Right lobe of liver (tissue), 6 donors: ENCODE results near the gene NIPAL3. TPM values are rescaled to one million over a fixed set of nuclear protein-coding genes. Genes with fewer than 3 reads are reported as not detected.

Source experiments
- ATAC-seq, 4 donors: fragments of 200-7000 bp; cut with Tn5 transposase; one replicate each; pipeline ENCODE4 v1.9.1; 2020; ENCODE audit warnings: mild to moderate bottlenecking in 4 of 4, moderate library complexity in 4 of 4
- DNase-seq, 3 donors: peaks; one replicate each; pipeline ENCODE4 v3.0.0-alpha.2; 2020
- H3K27ac ChIP-seq, 3 donors: fragments of 200-600 bp; one replicate each; pipeline ENCODE4 v1.8.0; 2022
- H3K27me3 ChIP-seq, 2 donors: fragments of 200-600 bp; one replicate each; pipeline ENCODE4 v1.8.0; 2022
- H3K36me3 ChIP-seq, 4 donors: fragments of 200-600 bp; sonication (generic) in 1 of 4; one replicate each; pipeline versions ENCODE4 v1.5.1 to v1.8.0; 2017 to 2022; ENCODE audit warnings: control low read depth in 1 of 4
- H3K4me1 ChIP-seq, 4 donors: fragments of 200-600 bp; sonication (generic) in 1 of 4; one replicate each; pipeline versions ENCODE4 v1.5.1 to v1.8.0; 2017 to 2022; ENCODE audit warnings: control low read depth in 1 of 4
- H3K4me3 ChIP-seq, 3 donors: fragments of 200-600 bp; one replicate each; pipeline ENCODE4 v1.8.0; 2022
- H3K9me3 ChIP-seq, 4 donors: fragments of 200-600 bp; sonication (generic) in 1 of 4; one replicate each; pipeline versions ENCODE4 v1.5.1 to v1.8.0; 2017 to 2022; ENCODE audit warnings: control low read depth in 1 of 4
- POLR2A ChIP-seq: fragments of 450-650 bp; IDR thresholded peaks from one replicate; pipeline ENCODE4 v1.6.1; 2017; ENCODE audit warnings: antibody characterized with exemption, mild to moderate bottlenecking
- WGBS: methylation state at CpG from one replicate; pipeline ENCODE4 v1.1.6; 2018; ENCODE audit warnings: low coverage, low lambda C conversion rate; ENCODE audit not compliant: insufficient coverage; ENCODE audit errors: missing lambda C conversion rate; 5-methylcytosine and 5-hydroxymethylcytosine counted together
- intact Hi-C, 2 donors: fragments of 100-400 bp; cut with DNase I; formaldehyde crosslinking; loops; one replicate each; pipeline versions ENCODE4 v1.11.2 to v1.14.1; 2022
- total RNA-seq, 6 experiments: library from RNA; depleted of rRNA in 2 of 6; stranded (reverse); fragments of >200 nt in 2 of 6; fragmentation: NEBNext Ultra II Directional in 3 of 6; extraction: Animal tissue kit (Norgen Biotek cat#: 25700) in 3 of 6; gene quantifications; one replicate each; pipeline versions ENCODE4 v1.1.0 to v1.2.4, GENCODE V29; 2016 to 2023
- TF ChIP-seq, protein P1 (sequence below), 4 donors: fragments of 200-600 bp in 3 of 4; fragments of 450-650 bp in 1 of 4; IDR thresholded peaks; one replicate each; pipeline versions ENCODE4 v1.5.1 to v1.8.0; 2016 to 2022; ENCODE audit warnings: antibody characterized with exemption in 4 of 4, mild to moderate bottlenecking in 2 of 4
- donor health status: DM: no; HTN: yes; CAD: no.
- donor health status: DM: no; HTN: no; CAD: no.
- donor health status: DM: no; HTN: no; CAD: no.
- donor health status: DM: no; HTN: yes; CAD: no.
- donor health status: DM: no; HTN: yes; CAD: no.

NIPAL3 gene
- total RNA-seq, 6 experiments from 2014 or later, result 3.4 to 9.2 (median 6.0) TPM

DNA sequence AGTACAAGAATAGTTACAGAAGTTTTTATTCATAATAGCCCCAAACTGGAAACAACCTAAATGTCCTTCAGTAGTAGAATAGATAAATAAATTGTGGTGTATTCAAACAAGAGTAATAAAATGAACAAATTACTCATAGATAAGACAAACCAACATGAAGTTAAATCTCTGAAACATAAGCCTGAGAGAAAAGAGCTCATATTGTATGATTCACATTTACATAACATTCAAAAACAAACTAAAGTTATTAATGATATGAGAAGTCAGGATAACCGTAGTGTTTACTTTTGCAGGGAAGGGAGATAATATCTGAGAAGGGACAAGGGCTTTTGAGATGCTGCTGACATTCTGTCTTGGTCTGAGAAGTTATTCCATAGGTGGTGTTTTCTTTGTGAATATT, 15.5 kb upstream of the NIPAL3 start:
- Histone ChIP-seq H3K36me3 (no peaks in the 10 kb centered on the region), H3K9me3 (no peaks in the 10 kb centered on the region), H3K4me1 (no peaks in the 10 kb centered on the region), H3K4me3 (no peak overlapping the region), H3K27me3 (no peaks in the 10 kb centered on the region), H3K27ac (no peak overlapping the region)
- TF ChIP-seq, protein P1, sequence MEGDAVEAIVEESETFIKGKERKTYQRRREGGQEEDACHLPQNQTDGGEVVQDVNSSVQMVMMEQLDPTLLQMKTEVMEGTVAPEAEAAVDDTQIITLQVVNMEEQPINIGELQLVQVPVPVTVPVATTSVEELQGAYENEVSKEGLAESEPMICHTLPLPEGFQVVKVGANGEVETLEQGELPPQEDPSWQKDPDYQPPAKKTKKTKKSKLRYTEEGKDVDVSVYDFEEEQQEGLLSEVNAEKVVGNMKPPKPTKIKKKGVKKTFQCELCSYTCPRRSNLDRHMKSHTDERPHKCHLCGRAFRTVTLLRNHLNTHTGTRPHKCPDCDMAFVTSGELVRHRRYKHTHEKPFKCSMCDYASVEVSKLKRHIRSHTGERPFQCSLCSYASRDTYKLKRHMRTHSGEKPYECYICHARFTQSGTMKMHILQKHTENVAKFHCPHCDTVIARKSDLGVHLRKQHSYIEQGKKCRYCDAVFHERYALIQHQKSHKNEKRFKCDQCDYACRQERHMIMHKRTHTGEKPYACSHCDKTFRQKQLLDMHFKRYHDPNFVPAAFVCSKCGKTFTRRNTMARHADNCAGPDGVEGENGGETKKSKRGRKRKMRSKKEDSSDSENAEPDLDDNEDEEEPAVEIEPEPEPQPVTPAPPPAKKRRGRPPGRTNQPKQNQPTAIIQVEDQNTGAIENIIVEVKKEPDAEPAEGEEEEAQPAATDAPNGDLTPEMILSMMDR (IDR thresholded peaks at IDR 0.05), result no peak
- TF ChIP-seq POLR2A, result no peak
- DNase-seq, result no peak
- 64% methylated on average over 1 of the region's 1 CpG for WGBS
- ATAC-seq, result no peak
- intact Hi-C loops, result no loop called here

DNA sequence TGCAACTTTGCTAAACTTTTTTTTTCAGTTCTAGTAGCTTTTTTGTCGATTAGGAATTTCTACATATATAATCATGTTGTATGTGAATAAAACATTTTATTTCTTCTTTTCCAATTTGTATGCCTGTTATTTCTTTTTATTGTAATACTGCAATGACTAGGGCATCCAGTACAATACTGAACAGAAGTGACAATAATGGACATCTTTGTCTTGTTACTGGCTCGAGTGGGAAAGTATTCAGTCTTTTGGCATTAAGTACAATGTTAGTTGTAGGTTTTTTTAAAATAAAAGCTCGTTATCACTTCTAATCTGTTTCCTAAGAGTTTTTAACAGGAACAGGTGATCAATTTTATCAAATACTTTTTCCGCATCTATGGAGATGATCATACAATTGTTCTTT, 11.8 kb upstream of the NIPAL3 start:
- intact Hi-C loops, result no loop called here
- TF ChIP-seq POLR2A, result no peak
- TF ChIP-seq, protein P1 (IDR thresholded peaks at IDR 0.05), result no peak
- Histone ChIP-seq H3K4me3 (no peak overlapping the region), H3K27me3 (no peaks in the 10 kb centered on the region), H3K36me3 (no peaks in the 10 kb centered on the region), H3K4me1 (no peaks in the 10 kb centered on the region), H3K27ac (no peak overlapping the region), H3K9me3 (no peaks in the 10 kb centered on the region)
- ATAC-seq, result no peak
- WGBS, result 86% methylated on average over 4 of the region's 4 CpGs
- DNase-seq, result no peak

DNA sequence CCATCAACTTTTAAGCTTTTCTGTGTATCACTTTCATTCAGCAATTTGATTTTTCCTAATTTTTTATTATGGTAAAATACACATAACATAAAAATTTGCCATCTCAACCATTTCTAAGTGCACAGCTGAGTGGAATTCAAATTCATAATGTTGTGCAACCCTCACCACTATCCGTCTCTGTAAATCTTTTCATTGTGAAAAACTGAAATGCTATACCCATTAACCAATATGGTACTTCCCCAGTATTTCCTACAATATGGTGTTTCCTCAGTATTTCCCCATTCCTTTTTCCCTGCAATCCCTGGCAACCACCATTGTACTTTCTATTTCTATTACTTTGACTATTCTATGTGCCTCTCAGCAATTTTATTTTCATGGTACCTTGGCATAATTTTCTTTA, 8.8 kb upstream of the NIPAL3 start:
- Histone ChIP-seq H3K4me3 (no peak overlapping the region), H3K27ac (no peak overlapping the region), H3K36me3 (no peaks in the 10 kb centered on the region), H3K9me3 (no peaks in the 10 kb centered on the region), H3K4me1 (no peaks in the 10 kb centered on the region), H3K27me3 (no peaks in the 10 kb centered on the region)
- TF ChIP-seq POLR2A, result no peak
- TF ChIP-seq, protein P1 (IDR thresholded peaks at IDR 0.05), result no peak
- intact Hi-C loops, result no loop called here
- ATAC-seq, result no peak
- no peak for DNase-seq
- 58% methylated on average over 1 of the region's 1 CpG for WGBS

DNA sequence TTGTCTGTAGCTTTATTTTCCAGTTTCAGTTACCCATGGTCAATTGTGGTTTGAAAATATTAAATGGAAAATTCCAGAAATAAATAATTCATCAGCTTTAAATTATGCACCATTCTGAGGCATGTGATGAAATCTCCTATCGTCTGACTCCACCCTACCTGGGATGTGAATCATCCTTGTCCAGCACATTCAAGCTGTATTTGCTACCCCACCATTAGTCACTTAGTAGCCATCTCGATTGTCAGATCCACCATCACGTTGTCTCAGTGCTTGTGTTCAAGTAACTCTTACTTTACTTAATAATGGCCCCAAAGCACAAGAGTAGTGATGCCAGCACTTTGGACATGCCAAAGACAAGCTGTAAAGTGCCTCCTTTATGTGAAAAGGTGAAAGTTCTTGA, 6.1 kb upstream of the NIPAL3 start:
- Histone ChIP-seq H3K36me3 (no peaks in the 10 kb centered on the region), H3K27me3 (no peaks in the 10 kb centered on the region), H3K4me3 (no peak overlapping the region), H3K27ac (no peak overlapping the region), H3K4me1 (peaks cover 0 to 4% (median 0%) of the 10 kb centered on the region in 4 donors), H3K9me3 (no peaks in the 10 kb centered on the region)
- no peak for TF ChIP-seq POLR2A
- TF ChIP-seq, protein P1 (IDR thresholded peaks at IDR 0.05), result no peak
- 79% methylated on average over 3 of the region's 3 CpGs for WGBS
- ATAC-seq, result no peak
- intact Hi-C loops, result no loop called here
- no peak for DNase-seq

DNA sequence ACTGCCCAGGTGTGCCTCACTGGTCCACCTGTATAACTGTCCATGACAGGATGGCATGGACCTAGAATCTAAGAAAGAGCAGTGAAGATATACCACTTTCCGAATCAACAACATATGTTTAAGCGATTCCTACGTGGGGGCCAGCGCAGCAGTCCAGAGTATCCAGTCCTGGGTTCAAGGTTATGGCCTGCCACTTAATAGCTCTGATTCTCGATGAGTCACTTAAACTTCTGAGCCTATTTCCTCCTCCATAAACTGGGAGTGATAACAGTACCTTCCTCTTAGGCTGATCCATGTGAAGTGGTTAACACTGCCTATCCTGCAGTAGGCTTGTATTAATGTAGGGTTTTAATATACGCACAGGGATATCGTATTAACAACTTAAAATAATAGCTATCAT, 4.9 kb upstream of the NIPAL3 start:
- ATAC-seq, result no peak
- H3K27ac ChIP-seq, result no peak overlapping the region
- 91% methylated on average over 7 of the region's 7 CpGs for WGBS
- no peak for TF ChIP-seq POLR2A
- TF ChIP-seq, protein P1 (IDR thresholded peaks at IDR 0.05), result no peak
- H3K36me3 ChIP-seq, result no peaks in the 10 kb centered on the region
- no peaks in the 10 kb centered on the region for H3K27me3 ChIP-seq
- H3K4me1 ChIP-seq, result peaks cover 0 to 4% (median 0%) of the 10 kb centered on the region in 4 donors
- H3K9me3 ChIP-seq, result no peaks in the 10 kb centered on the region
- no peak overlapping the region for H3K4me3 ChIP-seq
- no peak for DNase-seq
- intact Hi-C loops, result no loop called here
